ENCODE data around the gene GPR137B. TPM values are rescaled to one million over a fixed set of nuclear protein-coding genes. Genes with fewer than 3 reads are reported as not detected.

The GPR137B gene
- total RNA-seq, 4 donors from 2014 or later = 0.75 to 5.5 (median 5.4) TPM

- no peak for ATAC-seq
- Histone ChIP-seq H3K27ac (no peak overlapping the region), H3K36me3 (no peaks in the 10 kb centered on the region), H3K4me1 (no peaks in the 10 kb centered on the region), H3K27me3 (peaks cover 0 to 4% (median 3%) of the 10 kb centered on the region in 3 donors), H3K4me3 (no peak overlapping the region), H3K9me3 (no peaks in the 10 kb centered on the region)
- no peak for TF ChIP-seq POLR2A (IDR thresholded peaks at IDR 0.05)
- TF ChIP-seq, protein P1, sequence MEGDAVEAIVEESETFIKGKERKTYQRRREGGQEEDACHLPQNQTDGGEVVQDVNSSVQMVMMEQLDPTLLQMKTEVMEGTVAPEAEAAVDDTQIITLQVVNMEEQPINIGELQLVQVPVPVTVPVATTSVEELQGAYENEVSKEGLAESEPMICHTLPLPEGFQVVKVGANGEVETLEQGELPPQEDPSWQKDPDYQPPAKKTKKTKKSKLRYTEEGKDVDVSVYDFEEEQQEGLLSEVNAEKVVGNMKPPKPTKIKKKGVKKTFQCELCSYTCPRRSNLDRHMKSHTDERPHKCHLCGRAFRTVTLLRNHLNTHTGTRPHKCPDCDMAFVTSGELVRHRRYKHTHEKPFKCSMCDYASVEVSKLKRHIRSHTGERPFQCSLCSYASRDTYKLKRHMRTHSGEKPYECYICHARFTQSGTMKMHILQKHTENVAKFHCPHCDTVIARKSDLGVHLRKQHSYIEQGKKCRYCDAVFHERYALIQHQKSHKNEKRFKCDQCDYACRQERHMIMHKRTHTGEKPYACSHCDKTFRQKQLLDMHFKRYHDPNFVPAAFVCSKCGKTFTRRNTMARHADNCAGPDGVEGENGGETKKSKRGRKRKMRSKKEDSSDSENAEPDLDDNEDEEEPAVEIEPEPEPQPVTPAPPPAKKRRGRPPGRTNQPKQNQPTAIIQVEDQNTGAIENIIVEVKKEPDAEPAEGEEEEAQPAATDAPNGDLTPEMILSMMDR (IDR thresholded peaks at IDR 0.05 in 4 of 5, conservative IDR thresholded peaks at IDR 0.05 in 1 of 5) = no peak
- DNase-seq = no peak
- in situ Hi-C loops (cut with MboI; ENCODE audit: low sequenced_read_pairs in 4 of 4) (no loop called here), intact Hi-C loops (cut with DNase I; ENCODE audit: low total_unique reads) (no loop called here)
These were observed 9.8 kb upstream of the GPR137B start for GRCh38 chr1:236132420-236133046.

DNA sequence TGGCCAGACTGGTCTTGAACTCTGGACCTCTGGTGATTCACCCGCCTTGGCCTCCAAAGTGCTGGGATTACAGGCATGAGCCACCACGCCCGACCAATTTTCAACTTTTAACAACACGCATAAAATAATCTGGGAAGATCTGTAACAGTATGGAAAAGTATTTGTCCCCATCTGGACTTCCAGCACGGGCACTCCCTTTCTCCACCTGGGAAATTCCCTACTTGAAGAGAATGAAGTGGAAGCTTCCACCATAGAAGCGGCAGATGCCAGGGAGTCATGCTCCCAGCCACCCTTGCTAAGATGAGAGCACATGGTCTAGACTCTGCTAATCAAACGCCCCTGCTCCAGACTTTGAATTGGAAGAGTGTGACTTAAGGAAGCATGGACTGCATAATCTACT lies 9.0 kb upstream of the GPR137B start:
- H3K9me3 ChIP-seq = no peaks in the 10 kb centered on the region
- peaks cover 0 to 6% (median 4%) of the 10 kb centered on the region in 3 donors for H3K27me3 ChIP-seq
- H3K4me3 ChIP-seq = no peak overlapping the region
- in situ Hi-C loops (cut with MboI; ENCODE audit: low sequenced_read_pairs in 4 of 4) (no loop called here), intact Hi-C loops (cut with DNase I; ENCODE audit: low total_unique reads) (no loop called here)
- DNase-seq = no peak
- H3K36me3 ChIP-seq = no peaks in the 10 kb centered on the region
- TF ChIP-seq, protein P1 (IDR thresholded peaks at IDR 0.05 in 4 of 5, conservative IDR thresholded peaks at IDR 0.05 in 1 of 5) = no peak
- no peaks in the 10 kb centered on the region for H3K4me1 ChIP-seq
- H3K27ac ChIP-seq = no peak overlapping the region
- ATAC-seq = no peak

GRCh38 chr1:236133802-236134201 lies 8.5 kb upstream of the GPR137B start:
- Histone ChIP-seq H3K4me1 (no peaks in the 10 kb centered on the region), H3K4me3 (no peak overlapping the region), H3K9me3 (no peaks in the 10 kb centered on the region), H3K27me3 (peaks cover 0 to 9% (median 6%) of the 10 kb centered on the region in 3 donors), H3K27ac (no peak overlapping the region), H3K36me3 (no peaks in the 10 kb centered on the region)
- ATAC-seq (no peak), DNase-seq (no peak)
- in situ Hi-C loops (cut with MboI; ENCODE audit: low sequenced_read_pairs in 4 of 4) = no loop called here
- TF ChIP-seq POLR2A (IDR thresholded peaks at IDR 0.05) = no peak
- TF ChIP-seq, protein P1 (IDR thresholded peaks at IDR 0.05 in 4 of 5, conservative IDR thresholded peaks at IDR 0.05 in 1 of 5) = no peak
- intact Hi-C loops (cut with DNase I; ENCODE audit: low total_unique reads) = no loop called here

GRCh38 chr1:236137285-236137852 lies 5.0 kb upstream of the GPR137B start:
- Histone ChIP-seq H3K4me1 (peaks cover 0 to 3% of the 10 kb centered on the region in 2 donors), H3K4me3 (no peak overlapping the region), H3K9me3 (no peaks in the 10 kb centered on the region), H3K36me3 (no peaks in the 10 kb centered on the region), H3K27ac (no peak overlapping the region), H3K27me3 (peaks cover 12 to 23% (median 20%) of the 10 kb centered on the region in 3 donors)
- ATAC-seq (no peak), DNase-seq (no peak)
- TF ChIP-seq, protein P1 (IDR thresholded peaks at IDR 0.05 in 4 of 5, conservative IDR thresholded peaks at IDR 0.05 in 1 of 5) = no peak
- TF ChIP-seq POLR2A (IDR thresholded peaks at IDR 0.05) = no peak
- in situ Hi-C loops (cut with MboI; ENCODE audit: low sequenced_read_pairs in 4 of 4) (no loop called here), intact Hi-C loops (cut with DNase I; ENCODE audit: low total_unique reads) (no loop called here)
